Ascending aorta (tissue), 2 donors: ENCODE results near the gene BST1. TPM values are rescaled to one million over a fixed set of nuclear protein-coding genes. Genes with fewer than 3 reads are reported as not detected.
"Not testable (repeated sequence)": the region's sequence is repeated elsewhere in the genome, so short reads cannot be mapped to it uniquely, and the experiment has no call there.

Experiments
- DNase-seq, 2 donors: peaks; one replicate each; pipeline ENCODE4 v3.0.0-alpha.2; 2019; ENCODE audit warnings: low spot score in 2 of 2
- H3K27ac ChIP-seq, 2 donors: fragments of 200-600 bp; sonication (generic); one replicate each; pipeline ENCODE4 v1.5.1; 2016 to 2017; ENCODE audit warnings: mild to moderate bottlenecking in 1 of 2
- H3K27me3 ChIP-seq: fragments of 200-600 bp; sonication (generic); one replicate; pipeline ENCODE4 v1.5.1; 2017
- H3K36me3 ChIP-seq, 2 donors: fragments of 200-600 bp; sonication (generic); one replicate each; pipeline ENCODE4 v1.5.1; 2016
- H3K4me1 ChIP-seq, 2 donors: fragments of 200-600 bp; sonication (generic); one replicate each; pipeline ENCODE4 v1.5.1; 2016 to 2017; ENCODE audit warnings: mild to moderate bottlenecking in 1 of 2
- H3K4me3 ChIP-seq, 2 donors: fragments of 200-600 bp; sonication (generic); one replicate each; pipeline ENCODE4 v1.5.1; 2016 to 2017; ENCODE audit warnings: mild to moderate bottlenecking in 1 of 2
- H3K9me3 ChIP-seq, 2 donors: fragments of 200-600 bp; sonication (generic); one replicate each; pipeline ENCODE4 v1.5.1; 2016
- intact Hi-C: fragments of 100-400 bp; cut with DNase I; formaldehyde crosslinking; loops from one replicate; pipeline ENCODE4 v1.15.1; 2023
- total RNA-seq: library from RNA; depleted of rRNA; stranded (reverse); fragments of >200 nt; gene quantifications from one replicate; pipeline ENCODE4 v1.1.0, GENCODE V29; 2016
- TF ChIP-seq, protein P1 (sequence below), 3 experiments: fragments of 200-600 bp in 2 of 3; fragments of 450-650 bp in 1 of 3; sonication (generic) in 2 of 3; IDR thresholded peaks; one replicate each; pipeline ENCODE4 v1.5.1; 2016 to 2019; ENCODE audit warnings: antibody characterized with exemption in 3 of 3, mild to moderate bottlenecking in 1 of 3, moderate library complexity in 1 of 3

Gene BST1
- total RNA-seq, 1 donor from 2014 or later = 22.7 TPM

DNA sequence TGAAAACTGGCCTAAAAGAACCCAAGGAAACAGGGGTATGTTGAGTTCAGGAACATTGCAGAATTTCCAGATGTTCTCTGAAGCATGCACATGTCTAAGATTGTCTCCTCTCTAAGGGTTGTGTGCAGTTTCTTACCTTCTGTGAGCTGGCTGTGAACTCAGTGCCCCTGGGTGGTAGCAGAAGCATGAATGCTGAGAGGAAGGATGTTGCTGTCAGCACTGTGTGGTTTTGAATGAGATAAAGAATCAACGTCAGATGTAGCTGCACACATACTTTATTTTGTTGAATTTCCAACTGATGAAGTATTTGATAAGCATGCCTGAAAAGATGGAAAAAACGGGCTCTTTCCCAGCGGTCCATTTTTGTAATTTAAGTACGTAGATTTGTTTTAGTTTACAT is 51.5 kb downstream of the BST1 start:
- no peaks in the 10 kb centered on the region for H3K27me3 ChIP-seq
- intact Hi-C loops = no loop called here
- H3K27ac ChIP-seq = no peak overlapping the region

DNA sequence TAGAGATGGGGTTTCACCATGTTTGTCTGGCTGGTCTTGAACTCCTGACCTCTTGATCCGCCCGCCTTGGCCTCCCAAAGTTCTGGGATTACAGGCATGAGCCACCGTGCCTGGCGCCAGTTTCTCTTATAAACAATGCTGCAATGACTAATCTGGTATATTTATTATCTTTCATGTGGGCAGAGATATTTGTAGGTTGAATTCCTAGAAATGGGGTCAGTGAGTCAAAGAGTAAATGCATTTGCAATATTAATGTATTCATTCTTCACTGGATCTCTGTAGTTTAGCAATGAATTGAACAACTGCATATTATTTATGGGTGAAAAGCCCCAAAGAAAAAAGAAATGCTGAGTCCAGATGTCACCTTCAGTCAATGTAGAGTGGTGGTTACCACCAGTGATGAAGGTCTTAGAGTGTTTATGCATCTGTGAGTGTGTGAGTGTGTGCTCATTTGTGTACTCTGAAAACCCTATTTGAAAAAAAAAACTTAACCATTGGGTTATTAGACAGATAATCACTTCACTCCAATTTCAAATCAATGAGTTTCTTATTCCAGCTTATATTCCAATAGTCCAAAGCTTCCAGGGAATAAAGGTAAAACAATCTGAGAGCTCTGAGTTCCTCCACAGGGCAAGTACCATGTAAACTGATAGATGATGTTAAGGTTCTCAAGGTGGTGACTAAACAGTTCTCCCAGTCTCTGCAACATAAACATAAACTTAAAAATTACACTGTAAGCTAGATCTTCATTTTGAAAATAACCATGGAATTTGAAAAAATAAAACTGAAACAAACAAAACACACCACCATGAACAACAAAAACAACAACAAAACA is 52.7 kb downstream of the BST1 start:
- Histone ChIP-seq H3K4me1 (no peaks in the 10 kb centered on the region), H3K4me3 (no peak overlapping the region), H3K36me3 (no peaks in the 10 kb centered on the region), H3K9me3 (no peaks in the 10 kb centered on the region), H3K27me3 (no peaks in the 10 kb centered on the region), H3K27ac (no peak overlapping the region)
- intact Hi-C loops = no loop called here
- TF ChIP-seq, protein P1, sequence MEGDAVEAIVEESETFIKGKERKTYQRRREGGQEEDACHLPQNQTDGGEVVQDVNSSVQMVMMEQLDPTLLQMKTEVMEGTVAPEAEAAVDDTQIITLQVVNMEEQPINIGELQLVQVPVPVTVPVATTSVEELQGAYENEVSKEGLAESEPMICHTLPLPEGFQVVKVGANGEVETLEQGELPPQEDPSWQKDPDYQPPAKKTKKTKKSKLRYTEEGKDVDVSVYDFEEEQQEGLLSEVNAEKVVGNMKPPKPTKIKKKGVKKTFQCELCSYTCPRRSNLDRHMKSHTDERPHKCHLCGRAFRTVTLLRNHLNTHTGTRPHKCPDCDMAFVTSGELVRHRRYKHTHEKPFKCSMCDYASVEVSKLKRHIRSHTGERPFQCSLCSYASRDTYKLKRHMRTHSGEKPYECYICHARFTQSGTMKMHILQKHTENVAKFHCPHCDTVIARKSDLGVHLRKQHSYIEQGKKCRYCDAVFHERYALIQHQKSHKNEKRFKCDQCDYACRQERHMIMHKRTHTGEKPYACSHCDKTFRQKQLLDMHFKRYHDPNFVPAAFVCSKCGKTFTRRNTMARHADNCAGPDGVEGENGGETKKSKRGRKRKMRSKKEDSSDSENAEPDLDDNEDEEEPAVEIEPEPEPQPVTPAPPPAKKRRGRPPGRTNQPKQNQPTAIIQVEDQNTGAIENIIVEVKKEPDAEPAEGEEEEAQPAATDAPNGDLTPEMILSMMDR (IDR thresholded peaks at IDR 0.05) = no peak
- no peak for DNase-seq

More for the DNA sequence above, 51.5 kb downstream of the BST1 start:
- H3K4me1 ChIP-seq = no peaks in the 10 kb centered on the region
- TF ChIP-seq, protein P1 (IDR thresholded peaks at IDR 0.05) = no peak
- H3K9me3 ChIP-seq = no peaks in the 10 kb centered on the region
- H3K36me3 ChIP-seq = no peaks in the 10 kb centered on the region
- no peak overlapping the region for H3K4me3 ChIP-seq
- DNase-seq = no peak

DNA sequence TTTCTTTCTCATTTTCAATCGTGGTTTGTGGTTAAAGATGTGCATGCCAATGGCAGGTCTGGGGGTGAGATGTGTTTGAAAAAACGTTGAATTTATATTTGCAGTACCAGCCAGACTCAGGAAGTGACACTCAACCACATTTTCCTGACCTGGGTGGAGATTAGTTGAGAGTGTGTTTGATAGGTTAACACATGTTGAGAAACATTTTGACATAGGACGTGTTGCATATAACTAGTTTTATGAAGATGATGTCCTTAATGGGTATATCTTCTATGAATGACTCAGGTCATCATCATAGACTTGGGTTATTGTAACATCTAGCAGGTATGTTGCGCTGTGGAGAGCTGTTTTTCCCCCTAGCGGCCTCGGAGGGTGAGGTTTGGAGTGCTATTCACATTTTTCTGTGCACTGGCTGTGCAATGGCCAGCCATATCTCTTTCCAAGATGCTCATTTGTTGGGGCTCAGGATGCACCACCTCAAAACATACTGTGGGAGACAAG is 53.5 kb downstream of the BST1 start:
- Histone ChIP-seq H3K27me3 (no peaks in the 10 kb centered on the region), H3K27ac (no peak overlapping the region), H3K9me3 (no peaks in the 10 kb centered on the region), H3K4me3 (no peak overlapping the region), H3K4me1 (no peaks in the 10 kb centered on the region), H3K36me3 (no peaks in the 10 kb centered on the region)
- intact Hi-C loops = no loop called here
- DNase-seq = no peak
- TF ChIP-seq, protein P1 (IDR thresholded peaks at IDR 0.05) = no peak

DNA sequence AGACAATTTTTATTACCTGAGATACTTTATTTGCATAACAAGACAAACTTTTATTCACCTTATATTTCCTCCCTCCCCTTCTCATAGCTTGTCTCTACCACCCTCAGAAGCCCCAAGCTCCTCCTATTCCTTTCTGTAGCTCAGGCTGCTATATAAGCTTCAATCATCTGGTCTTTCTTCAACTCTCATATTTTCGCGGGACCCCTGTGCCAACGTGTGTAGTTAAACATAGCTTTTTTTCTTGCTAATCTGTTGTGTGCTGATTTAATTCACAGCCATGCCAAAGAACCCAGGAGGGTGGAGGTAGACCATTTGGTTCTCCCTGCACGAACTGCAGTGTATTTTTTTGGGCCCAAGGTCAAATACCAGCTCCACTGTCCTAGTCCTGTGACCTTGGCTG is 54.2 kb downstream of the BST1 start:
- H3K27ac ChIP-seq = no peak overlapping the region
- H3K4me1 ChIP-seq = no peaks in the 10 kb centered on the region
- no peaks in the 10 kb centered on the region for H3K9me3 ChIP-seq
- no peak overlapping the region for H3K4me3 ChIP-seq
- H3K36me3 ChIP-seq = no peaks in the 10 kb centered on the region
- H3K27me3 ChIP-seq = no peaks in the 10 kb centered on the region
- no peak for DNase-seq
- TF ChIP-seq, protein P1 (IDR thresholded peaks at IDR 0.05) = no peak
- intact Hi-C loops = no loop called here

DNA sequence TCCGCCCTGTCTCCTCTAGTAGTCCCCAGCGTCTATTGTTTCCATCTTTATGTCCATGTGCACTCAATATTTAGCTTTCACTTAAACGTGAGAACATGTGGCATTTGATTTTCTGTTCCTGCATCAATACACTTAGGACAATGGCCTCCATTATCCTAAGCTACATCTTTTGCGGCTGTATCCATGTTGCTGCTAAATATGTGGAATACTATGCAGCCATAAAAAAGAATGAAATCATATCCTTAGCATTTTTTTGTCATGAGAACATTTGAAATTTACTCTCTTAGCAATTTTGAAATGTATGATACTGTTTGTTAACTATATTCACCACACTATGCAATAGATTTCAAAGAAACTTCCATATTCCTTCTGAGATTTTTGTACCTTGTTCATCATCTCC is 55.4 kb downstream of the BST1 start:
- H3K27ac ChIP-seq = no peak overlapping the region
- no peaks in the 10 kb centered on the region for H3K27me3 ChIP-seq
- intact Hi-C loops = no loop called here
- TF ChIP-seq, protein P1 (IDR thresholded peaks at IDR 0.05) = no peak
- H3K36me3 ChIP-seq = no peaks in the 10 kb centered on the region
- no peaks in the 10 kb centered on the region for H3K4me1 ChIP-seq
- no peak overlapping the region for H3K4me3 ChIP-seq
- no peaks in the 10 kb centered on the region for H3K9me3 ChIP-seq
- no peak for DNase-seq

DNA sequence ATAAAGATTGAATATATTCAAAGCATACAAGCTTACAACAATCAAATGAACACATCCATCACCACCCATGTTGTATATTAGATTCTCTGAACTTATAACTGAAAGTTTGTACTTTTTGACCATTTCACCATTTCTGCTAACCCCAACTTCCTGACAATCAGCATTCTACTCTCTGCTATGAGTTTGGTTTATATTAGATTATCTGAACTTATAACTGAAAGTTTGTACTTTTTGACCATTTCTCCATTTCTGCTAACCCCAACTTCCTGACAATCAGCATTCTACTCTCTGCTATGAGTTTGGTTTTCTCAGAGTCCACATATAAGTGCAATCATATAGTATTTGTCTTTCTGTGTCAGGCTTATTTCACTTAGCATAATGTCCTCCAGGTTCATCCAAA is 59.6 kb downstream of the BST1 start:
- H3K36me3 ChIP-seq, H3K4me3 ChIP-seq, intact Hi-C loops, H3K4me1 ChIP-seq, H3K27me3 ChIP-seq, H3K9me3 ChIP-seq, DNase-seq, H3K27ac ChIP-seq: not testable (repeated sequence)
